Measurements from ENCODE around the gene TES. TPM values are rescaled to one million over a fixed set of nuclear protein-coding genes. Genes with fewer than 3 reads are reported as not detected.

The TES gene
- total RNA-seq, 2 donors from 2014 or later, result 46.6 to 96.6 TPM

DNA sequence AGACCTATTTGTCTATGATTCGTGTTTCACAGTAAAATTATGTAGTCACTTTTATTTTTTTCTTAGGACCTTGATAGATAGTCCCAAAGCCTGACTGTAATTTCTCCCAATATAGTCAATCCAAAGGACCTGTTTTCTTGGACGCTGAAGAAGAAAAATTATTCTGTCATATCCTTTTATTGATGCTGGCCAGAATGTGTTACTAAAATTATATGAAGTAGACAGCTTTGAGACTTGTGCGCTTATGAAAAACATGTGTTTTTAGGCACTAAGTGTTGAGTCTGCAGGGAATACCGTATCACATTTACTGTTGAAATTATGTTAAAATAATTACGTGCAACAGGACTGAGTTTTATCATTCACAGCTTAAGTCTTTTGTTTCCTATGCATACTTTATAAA lies 17.9 kb downstream of the TES start:
- TF ChIP-seq POLR2A (IDR thresholded peaks at IDR 0.05) (no peak), POLR2AphosphoS5 (IDR thresholded peaks at IDR 0.05) (no peak)
- TF ChIP-seq, protein P1, sequence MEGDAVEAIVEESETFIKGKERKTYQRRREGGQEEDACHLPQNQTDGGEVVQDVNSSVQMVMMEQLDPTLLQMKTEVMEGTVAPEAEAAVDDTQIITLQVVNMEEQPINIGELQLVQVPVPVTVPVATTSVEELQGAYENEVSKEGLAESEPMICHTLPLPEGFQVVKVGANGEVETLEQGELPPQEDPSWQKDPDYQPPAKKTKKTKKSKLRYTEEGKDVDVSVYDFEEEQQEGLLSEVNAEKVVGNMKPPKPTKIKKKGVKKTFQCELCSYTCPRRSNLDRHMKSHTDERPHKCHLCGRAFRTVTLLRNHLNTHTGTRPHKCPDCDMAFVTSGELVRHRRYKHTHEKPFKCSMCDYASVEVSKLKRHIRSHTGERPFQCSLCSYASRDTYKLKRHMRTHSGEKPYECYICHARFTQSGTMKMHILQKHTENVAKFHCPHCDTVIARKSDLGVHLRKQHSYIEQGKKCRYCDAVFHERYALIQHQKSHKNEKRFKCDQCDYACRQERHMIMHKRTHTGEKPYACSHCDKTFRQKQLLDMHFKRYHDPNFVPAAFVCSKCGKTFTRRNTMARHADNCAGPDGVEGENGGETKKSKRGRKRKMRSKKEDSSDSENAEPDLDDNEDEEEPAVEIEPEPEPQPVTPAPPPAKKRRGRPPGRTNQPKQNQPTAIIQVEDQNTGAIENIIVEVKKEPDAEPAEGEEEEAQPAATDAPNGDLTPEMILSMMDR (IDR thresholded peaks at IDR 0.05), result no peak
- Histone ChIP-seq H3K27ac (no peak overlapping the region), H3K27me3 (replicated peaks; ENCODE audit: insufficient read depth) (no peaks in the 10 kb centered on the region), H3K9me3 (no peaks in the 10 kb centered on the region), H3K36me3 (no peaks in the 10 kb centered on the region), H3K4me3 (no peak overlapping the region), H3K4me1 (replicated peaks) (no peaks in the 10 kb centered on the region)
- WGBS, result 55% methylated on average over 5 of the region's 5 CpGs
- no peak for DNase-seq (ENCODE audit: low spot score)
- intact Hi-C loops (cut with DNase I), result no loop called here

- H3K4me1 ChIP-seq (replicated peaks), result no peaks in the 10 kb centered on the region
- no peaks in the 10 kb centered on the region for H3K27me3 ChIP-seq (replicated peaks; ENCODE audit: insufficient read depth)
- TF ChIP-seq POLR2AphosphoS5 (IDR thresholded peaks at IDR 0.05) (no peak), POLR2A (IDR thresholded peaks at IDR 0.05) (no peak)
- TF ChIP-seq, protein P1 (IDR thresholded peaks at IDR 0.05), result no peak
- no peak for DNase-seq (ENCODE audit: low spot score)
- H3K36me3 ChIP-seq, result no peaks in the 10 kb centered on the region
- no peaks in the 10 kb centered on the region for H3K9me3 ChIP-seq
- intact Hi-C loops (cut with DNase I), result no loop called here
- H3K4me3 ChIP-seq, result no peak overlapping the region
- peak overlapping the region in 1 of 2 donors; percentile 49 for H3K27ac ChIP-seq
Observed at GRCh38 chr7:116229366-116229765, 19.0 kb downstream of the TES start.

DNA sequence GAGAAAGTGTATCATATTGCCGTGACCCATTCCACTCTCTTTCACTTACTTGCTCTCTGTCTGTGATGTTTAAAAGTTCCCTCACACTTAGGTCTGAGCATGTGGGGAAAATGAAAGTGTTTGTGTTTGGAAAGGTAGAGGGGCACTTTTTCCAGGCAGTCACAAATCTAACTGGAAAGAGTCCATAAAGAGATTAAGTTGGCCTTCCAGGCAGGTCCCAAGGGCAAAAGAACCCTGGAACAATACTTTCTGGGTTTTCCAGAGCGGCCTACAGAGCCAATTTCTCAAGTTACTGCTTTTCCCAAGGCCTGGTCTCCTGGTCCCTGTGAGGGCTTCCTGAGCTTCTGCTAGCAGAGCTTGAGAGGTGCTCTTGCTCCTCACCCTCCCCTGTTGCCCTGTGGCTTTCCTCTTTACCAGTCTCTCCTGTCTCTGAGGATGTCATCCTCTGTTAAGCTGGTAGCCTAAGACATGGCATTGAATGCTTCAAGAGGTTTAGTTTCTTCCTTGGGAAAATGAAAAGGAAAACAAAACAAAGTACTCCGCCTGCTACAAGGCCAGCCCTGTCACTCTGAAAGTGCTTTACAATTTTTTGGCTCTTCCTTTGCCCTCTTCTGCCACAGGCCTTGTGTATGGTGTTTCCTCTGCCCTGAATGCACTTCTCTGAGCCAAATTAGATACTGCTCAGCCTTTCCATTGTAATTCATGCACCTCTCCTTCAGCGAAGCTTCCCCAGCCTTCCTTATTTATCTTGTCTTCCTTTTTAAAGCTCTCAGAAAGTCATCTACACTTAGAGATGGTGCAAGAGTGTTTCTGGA lies 20.1 kb downstream of the TES start:
- H3K4me3 ChIP-seq, result no peak overlapping the region
- no peaks in the 10 kb centered on the region for H3K9me3 ChIP-seq
- H3K27ac ChIP-seq, result peak overlapping the region; percentile 49
- no peaks in the 10 kb centered on the region for H3K27me3 ChIP-seq (replicated peaks; ENCODE audit: insufficient read depth)
- WGBS, result 70% methylated on average over 4 of the region's 4 CpGs
- H3K36me3 ChIP-seq, result no peaks in the 10 kb centered on the region
- no peak for DNase-seq (ENCODE audit: low spot score)
- H3K4me1 ChIP-seq (replicated peaks), result no peaks in the 10 kb centered on the region
- intact Hi-C loops (cut with DNase I), result no loop called here
- TF ChIP-seq POLR2AphosphoS5 (IDR thresholded peaks at IDR 0.05) (no peak), POLR2A (IDR thresholded peaks at IDR 0.05) (no peak)
- TF ChIP-seq, protein P1 (IDR thresholded peaks at IDR 0.05), result no peak

DNA sequence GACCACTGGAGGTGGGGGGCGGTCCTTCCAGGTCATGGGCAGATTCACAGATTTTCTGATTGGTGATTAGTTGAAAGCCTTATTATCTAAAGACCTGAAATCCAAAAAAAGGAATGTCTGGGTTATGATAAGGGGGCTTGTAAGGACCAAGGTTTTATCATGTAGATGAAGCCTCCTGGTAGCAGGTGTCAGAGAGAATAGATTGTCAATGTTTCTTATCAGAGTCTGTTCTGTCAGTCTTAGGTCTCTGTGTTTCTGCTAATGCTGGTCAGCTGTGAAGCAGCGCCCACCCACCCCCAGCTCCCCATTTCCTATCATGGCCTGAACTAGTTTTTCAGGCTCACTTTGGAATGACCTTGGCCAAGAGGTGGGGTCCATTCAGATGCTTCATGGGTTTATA lies 21.2 kb downstream of the TES start:
- H3K4me1 ChIP-seq (replicated peaks), result no peaks in the 10 kb centered on the region
- intact Hi-C loops (cut with DNase I), result no loop called here
- TF ChIP-seq POLR2AphosphoS5 (IDR thresholded peaks at IDR 0.05) (no peak), POLR2A (IDR thresholded peaks at IDR 0.05) (no peak)
- TF ChIP-seq, protein P1 (IDR thresholded peaks at IDR 0.05), result no peak
- H3K27me3 ChIP-seq (replicated peaks; ENCODE audit: insufficient read depth), result no peaks in the 10 kb centered on the region
- no peak overlapping the region for H3K4me3 ChIP-seq
- H3K36me3 ChIP-seq, result no peaks in the 10 kb centered on the region
- H3K9me3 ChIP-seq, result no peaks in the 10 kb centered on the region
- H3K27ac ChIP-seq, result peak overlapping the region; percentile 29 to 40
- no peak for DNase-seq (ENCODE audit: low spot score)
- 97% methylated on average over 2 of the region's 2 CpGs for WGBS

- H3K27ac ChIP-seq, result peak overlapping the region; percentile 29 to 40
- DNase-seq (ENCODE audit: low spot score), result peak; percentile 22
- H3K27me3 ChIP-seq (replicated peaks; ENCODE audit: insufficient read depth), result no peaks in the 10 kb centered on the region
- no peaks in the 10 kb centered on the region for H3K36me3 ChIP-seq
- WGBS, result 33% methylated on average over 1 of the region's 1 CpG
- TF ChIP-seq, protein P1 (IDR thresholded peaks at IDR 0.05), result no peak
- peak; percentile 74 for TF ChIP-seq POLR2AphosphoS5 (IDR thresholded peaks at IDR 0.05)
- no peaks in the 10 kb centered on the region for H3K4me1 ChIP-seq (replicated peaks)
- intact Hi-C loops (cut with DNase I), result no loop called here
- H3K9me3 ChIP-seq, result no peaks in the 10 kb centered on the region
- H3K4me3 ChIP-seq, result no peak overlapping the region
Observed at GRCh38 chr7:116231949-116232348, 21.6 kb downstream of the TES start.
